Aorta (tissue), 5 donors: ENCODE measurements around the gene C1orf174. TPM values are rescaled to one million over a fixed set of nuclear protein-coding genes. Genes with fewer than 3 reads are reported as not detected.

Source experiments
- ATAC-seq: fragments of 200-7000 bp; cut with Tn5 transposase; one replicate; pipeline ENCODE4 v1.9.1; 2022; ENCODE audit warnings: moderate library complexity; ENCODE audit not compliant: low FRiP score
- DNase-seq, 2 donors: peaks; one replicate each; pipeline ENCODE4 v3.0.0-alpha.2; 2020
- H3K27ac ChIP-seq, 2 donors: one replicate each; pipeline ENCODE4 v1.5.1; 2013; ENCODE audit warnings: low read length in 2 of 2, mild to moderate bottlenecking in 2 of 2, moderate library complexity in 2 of 2, control low read depth in 1 of 2, inconsistent platforms in 1 of 2, low read depth in 1 of 2
- H3K27me3 ChIP-seq, 2 donors: one replicate each; pipeline ENCODE4 v1.6.1; 2013; ENCODE audit warnings: control low read depth in 1 of 2, low read length in 1 of 2, mild to moderate bottlenecking in 1 of 2, moderate library complexity in 1 of 2; ENCODE audit not compliant: insufficient read depth in 2 of 2, control insufficient read depth in 1 of 2
- H3K36me3 ChIP-seq, 2 donors: one replicate each; pipeline ENCODE4 v1.6.1; 2013; ENCODE audit warnings: control low read depth in 1 of 2, low read length in 1 of 2, mild to moderate bottlenecking in 1 of 2; ENCODE audit not compliant: insufficient read depth in 2 of 2, control insufficient read depth in 1 of 2
- H3K4me1 ChIP-seq, 2 donors: one replicate each; pipeline ENCODE4 v1.6.1; 2013; ENCODE audit warnings: low read length in 2 of 2, control low read depth in 1 of 2, mild to moderate bottlenecking in 1 of 2, moderate library complexity in 1 of 2; ENCODE audit not compliant: insufficient read depth in 2 of 2, control insufficient read depth in 1 of 2
- H3K4me3 ChIP-seq, 2 donors: one replicate each; pipeline ENCODE4 v1.5.1; 2013; ENCODE audit warnings: low read length in 2 of 2, control low read depth in 1 of 2, mild to moderate bottlenecking in 1 of 2
- H3K9me3 ChIP-seq: one replicate; pipeline ENCODE4 v1.6.1; 2013; ENCODE audit warnings: mild to moderate bottlenecking, low read length; ENCODE audit not compliant: control insufficient read depth
- WGBS, 2 donors: extraction: QIAGEN DNeasy Blood & Tissue Kit; methylation state at CpG; one replicate each; pipeline ENCODE4 v1.1.7; 2013; 5-methylcytosine and 5-hydroxymethylcytosine counted together
- intact Hi-C, 2 donors: fragments of 100-400 bp; cut with DNase I; formaldehyde crosslinking; loops; one replicate each; pipeline versions ENCODE4 v1.14.2 to v1.15.0; 2022
- polyA plus RNA-seq, 2 donors: library from polyadenylated mRNA; stranded (reverse); fragments of 200-250 nt; gene quantifications; one replicate each; pipeline ENCODE4 v1.2.3, GENCODE V29; 2013
- total RNA-seq, 2 donors: library from RNA; stranded (reverse); fragmentation: NEBNext Ultra II Directional; extraction: Animal tissue kit (Norgen Biotek cat#: 25700); gene quantifications; one replicate each; pipeline ENCODE4 v1.2.1, GENCODE V29; 2021
- donor health status: healthy with polysubstance abuse.
- donor health status: Bipolar disorder and iron deficiency.
- donor health status: DM: no; HTN: no; CAD: no.
- donor health status: DM: no; HTN: no; CAD: no.
- donor health status: DM: yes; HTN: yes; CAD: no.

C1orf174 gene
- total and polyA plus RNA-seq, 4 donors: 12.6 to 19.8 (median 16.1) TPM

- 57 to 66% methylated on average over 22 of the region's 22 CpGs for WGBS, 2 donors
- intact Hi-C loops: no loop called here
- Histone ChIP-seq H3K27me3 (no peaks in the 10 kb centered on the region), H3K4me3 (no peak overlapping the region), H3K9me3 (no peaks in the 10 kb centered on the region), H3K36me3 (no peaks in the 10 kb centered on the region), H3K4me1 (no peaks in the 10 kb centered on the region), H3K27ac (no peak overlapping the region)
- DNase-seq (peak; percentile 37 to 64), ATAC-seq (no peak)
Measured at GRCh38 chr1:3907031-3907534, 7.0 kb upstream of the C1orf174 start.

- WGBS, 2 donors: 75 to 78% methylated on average over 11 of the region's 11 CpGs
- no peaks in the 10 kb centered on the region for H3K9me3 ChIP-seq
- H3K36me3 ChIP-seq: no peaks in the 10 kb centered on the region
- H3K4me3 ChIP-seq: no peak overlapping the region
- no peaks in the 10 kb centered on the region for H3K27me3 ChIP-seq
- no peak overlapping the region for H3K27ac ChIP-seq
- intact Hi-C loops: no loop called here
- ATAC-seq: no peak
- peak; percentile 30 to 59 for DNase-seq
- H3K4me1 ChIP-seq: no peaks in the 10 kb centered on the region
Measured at GRCh38 chr1:3906672-3907020, 6.6 kb upstream of the C1orf174 start.

- WGBS, 2 donors: 85 to 88% methylated on average over 18 of the region's 18 CpGs
- DNase-seq (peak; percentile 32 to 71), ATAC-seq (no peak)
- no peaks in the 10 kb centered on the region for H3K9me3 ChIP-seq
- H3K27ac ChIP-seq: no peak overlapping the region
- H3K27me3 ChIP-seq: no peaks in the 10 kb centered on the region
- H3K4me3 ChIP-seq: no peak overlapping the region
- intact Hi-C loops: no loop called here
- H3K36me3 ChIP-seq: no peaks in the 10 kb centered on the region
- no peaks in the 10 kb centered on the region for H3K4me1 ChIP-seq
Measured at GRCh38 chr1:3905953-3906671, 6.0 kb upstream of the C1orf174 start.

GRCh38 chr1:3905266-3905952 is 5.3 kb upstream of the C1orf174 start:
- Histone ChIP-seq H3K27me3 (no peaks in the 10 kb centered on the region), H3K27ac (no peak overlapping the region), H3K4me3 (no peak overlapping the region), H3K9me3 (no peaks in the 10 kb centered on the region), H3K36me3 (no peaks in the 10 kb centered on the region), H3K4me1 (no peaks in the 10 kb centered on the region)
- no peak for ATAC-seq
- peak; percentile 41 to 57 for DNase-seq
- WGBS, 2 donors: 85 to 91% methylated on average over 19 of the region's 19 CpGs
- intact Hi-C loops: no loop called here

DNA sequence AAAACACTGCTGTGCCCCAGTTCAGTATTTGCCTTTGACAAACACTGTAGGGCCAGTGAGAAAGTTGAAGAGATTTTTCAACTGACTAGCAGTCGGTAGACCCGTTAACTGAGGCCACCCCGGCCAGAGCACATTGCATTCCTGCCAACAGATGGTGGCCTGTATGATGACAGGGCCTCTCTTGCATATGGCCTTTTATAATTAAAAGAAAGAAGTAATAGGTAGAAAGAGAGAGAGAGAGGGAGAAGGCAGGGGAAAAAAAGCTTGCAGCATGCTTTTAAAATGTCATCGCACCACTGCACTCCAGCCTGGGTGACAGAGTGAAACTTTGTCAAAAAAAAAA is 4.7 kb upstream of the C1orf174 start:
- intact Hi-C loops: no loop called here
- ATAC-seq: no peak
- Histone ChIP-seq H3K27me3 (no peaks in the 10 kb centered on the region), H3K36me3 (no peaks in the 10 kb centered on the region), H3K4me3 (no peak overlapping the region), H3K27ac (no peak overlapping the region), H3K9me3 (no peaks in the 10 kb centered on the region), H3K4me1 (no peaks in the 10 kb centered on the region)
- 60 to 72% methylated on average over 4 of the region's 4 CpGs for WGBS, 2 donors
- peak in 1 of 2 donors; percentile 7 for DNase-seq

GRCh38 chr1:3904006-3904842 is 4.2 kb upstream of the C1orf174 start:
- H3K27ac ChIP-seq: no peak overlapping the region
- ATAC-seq (no peak), DNase-seq (peak; percentile 44 to 69)
- no peaks in the 10 kb centered on the region for H3K36me3 ChIP-seq
- no peaks in the 10 kb centered on the region for H3K27me3 ChIP-seq
- intact Hi-C loops: no loop called here
- H3K4me1 ChIP-seq: no peaks in the 10 kb centered on the region
- H3K9me3 ChIP-seq: no peaks in the 10 kb centered on the region
- WGBS, 2 donors: 81 to 82% methylated on average over 24 of the region's 24 CpGs
- H3K4me3 ChIP-seq: no peak overlapping the region

DNA sequence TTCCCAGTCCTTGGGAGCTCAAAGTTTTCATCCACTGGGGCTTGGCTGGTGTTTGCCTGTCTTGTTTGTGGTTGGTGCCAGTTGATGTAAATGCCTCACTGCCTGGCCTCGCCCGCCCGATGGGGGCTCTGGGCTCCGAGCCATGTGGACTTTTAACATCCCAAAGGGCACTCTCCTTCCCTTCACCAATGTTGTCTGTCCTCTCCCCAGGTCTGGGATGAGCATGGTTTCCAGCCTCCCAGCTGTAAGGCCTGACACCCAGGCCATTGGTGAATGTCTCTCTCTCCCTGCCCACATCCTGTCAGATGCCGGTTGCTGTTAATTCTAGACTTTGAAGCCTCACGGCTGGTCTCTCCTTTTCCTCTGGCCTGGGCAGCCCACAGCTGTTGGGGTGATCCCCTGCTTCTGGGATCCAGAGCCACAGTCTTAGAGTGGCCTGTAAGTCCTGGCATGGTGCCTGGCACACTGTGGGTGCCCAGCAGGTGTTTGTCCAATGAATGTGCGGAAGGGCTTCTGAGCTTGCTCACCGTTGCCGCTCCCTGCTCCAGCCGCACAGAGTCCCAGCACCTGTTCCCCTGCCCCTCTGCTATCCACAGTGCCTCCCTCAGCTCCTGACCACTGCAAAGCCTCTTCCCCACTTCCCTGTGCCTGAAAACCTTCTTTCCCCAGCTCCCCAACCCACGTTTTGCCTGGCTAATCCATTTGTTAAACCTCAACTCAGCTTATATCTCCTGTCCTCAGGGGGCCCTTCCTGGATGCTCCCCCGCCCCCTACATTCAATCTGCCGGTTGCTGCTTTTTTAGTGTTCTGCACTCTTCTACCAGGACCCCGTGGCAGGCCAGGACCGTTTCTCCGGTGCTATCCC is 3.3 kb upstream of the C1orf174 start:
- 81 to 85% methylated on average over 16 of the region's 16 CpGs for WGBS, 2 donors
- peak; percentile 43 to 69 for DNase-seq
- Histone ChIP-seq H3K27me3 (no peaks in the 10 kb centered on the region), H3K4me3 (no peak overlapping the region), H3K36me3 (no peaks in the 10 kb centered on the region), H3K27ac (no peak overlapping the region), H3K9me3 (no peaks in the 10 kb centered on the region), H3K4me1 (no peaks in the 10 kb centered on the region)
- ATAC-seq: no peak
- intact Hi-C loops: no loop called here

- H3K27ac ChIP-seq: no peak overlapping the region
- DNase-seq: peak; percentile 13 to 15
- intact Hi-C loops: no loop called here
- no peak for ATAC-seq
- no peaks in the 10 kb centered on the region for H3K27me3 ChIP-seq
- 68 to 76% methylated on average over 10 of the region's 10 CpGs for WGBS, 2 donors
- no peak overlapping the region for H3K4me3 ChIP-seq
- H3K36me3 ChIP-seq: no peaks in the 10 kb centered on the region
- no peaks in the 10 kb centered on the region for H3K9me3 ChIP-seq
- no peaks in the 10 kb centered on the region for H3K4me1 ChIP-seq
Measured at GRCh38 chr1:3902571-3903091, 2.6 kb upstream of the C1orf174 start.
